HPDE6-E6E7 (cell line): ENCODE results near the gene DBH.
"Not testable (repeated sequence)": the region's sequence is repeated elsewhere in the genome, so short reads cannot be mapped to it uniquely, and the experiment has no call there.

Experiments used
- DNase-seq: peaks from one replicate; pipeline ENCODE4 v3.0.0; 2011; ENCODE audit warnings: missing footprints; ENCODE audit errors: extremely low spot score

The DBH gene

GRCh38 chr9:133665535-133665934 lies 29.4 kb downstream of the DBH start:
- no peak for DNase-seq

GRCh38 chr9:133666387-133666786 lies 30.2 kb downstream of the DBH start:
- no peak for DNase-seq

- DNase-seq: no peak
Observed at GRCh38 chr9:133666845-133667244, 30.7 kb downstream of the DBH start.

- DNase-seq: no peak
Observed at GRCh38 chr9:133667759-133668450, 31.7 kb downstream of the DBH start.

GRCh38 chr9:133669182-133669801 lies 33.1 kb downstream of the DBH start:
- DNase-seq: no peak

DNA sequence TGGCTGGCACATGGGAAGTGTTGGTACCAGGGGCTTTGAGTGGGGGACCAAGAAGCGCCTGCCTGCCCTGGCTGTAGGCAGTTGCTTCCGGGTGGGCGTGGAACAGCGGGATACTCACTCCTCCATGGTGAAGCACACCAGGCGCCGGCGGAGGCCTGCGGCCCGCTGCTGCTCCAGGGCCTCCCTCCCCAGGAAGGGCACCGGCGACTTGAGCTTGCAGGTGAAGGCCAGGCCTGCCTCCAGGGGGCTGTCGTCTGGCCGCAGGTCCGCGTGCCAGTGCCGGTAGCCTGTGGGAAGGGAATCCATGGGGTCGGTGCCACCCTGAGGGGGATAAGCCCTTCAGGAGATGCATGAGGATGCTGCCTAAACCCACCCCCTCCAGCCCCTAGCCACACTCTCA lies 34.3 kb downstream of the DBH start:
- no peak for DNase-seq

GRCh38 chr9:133671371-133671770 lies 35.2 kb downstream of the DBH start:
- DNase-seq: no peak

DNA sequence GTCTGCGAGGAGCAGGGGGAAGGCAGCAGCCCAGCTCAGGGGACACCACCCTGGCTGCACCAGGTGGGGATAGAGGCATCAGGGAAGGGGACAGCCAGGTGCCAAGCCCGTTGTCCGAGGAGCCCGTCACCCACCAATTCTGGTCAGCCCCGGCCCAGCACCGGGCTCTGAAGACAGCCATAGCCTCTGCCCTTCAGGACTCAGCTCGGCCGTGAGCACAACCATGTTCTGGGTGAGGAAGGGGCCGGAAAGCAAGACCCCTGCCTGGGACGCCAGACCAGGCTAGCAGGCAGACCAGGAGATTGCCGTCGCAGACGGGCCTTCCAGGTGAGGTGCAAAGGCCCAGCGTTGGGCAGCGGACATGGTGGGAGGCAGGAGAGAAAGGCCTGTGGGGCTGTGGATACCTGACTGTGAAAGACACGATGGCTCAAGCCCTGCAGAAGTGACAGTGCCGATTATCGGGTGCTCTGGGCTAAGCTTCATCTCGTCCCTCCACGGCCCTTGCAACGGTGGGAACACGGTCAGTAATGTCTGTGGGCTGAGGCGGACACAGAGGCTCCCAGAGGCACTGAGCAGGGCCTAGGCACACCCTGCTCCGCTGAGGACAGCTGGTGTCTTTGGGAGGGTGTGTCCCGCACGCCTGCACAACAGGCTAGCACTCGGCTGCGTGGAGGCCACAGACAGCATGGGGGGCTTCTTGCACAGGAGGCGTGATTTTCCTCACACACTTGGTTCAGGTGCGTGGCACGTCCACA lies 36.5 kb downstream of the DBH start:
- no peak for DNase-seq

GRCh38 chr9:133673258-133673655 lies 37.1 kb downstream of the DBH start:
- no peak for DNase-seq

DNA sequence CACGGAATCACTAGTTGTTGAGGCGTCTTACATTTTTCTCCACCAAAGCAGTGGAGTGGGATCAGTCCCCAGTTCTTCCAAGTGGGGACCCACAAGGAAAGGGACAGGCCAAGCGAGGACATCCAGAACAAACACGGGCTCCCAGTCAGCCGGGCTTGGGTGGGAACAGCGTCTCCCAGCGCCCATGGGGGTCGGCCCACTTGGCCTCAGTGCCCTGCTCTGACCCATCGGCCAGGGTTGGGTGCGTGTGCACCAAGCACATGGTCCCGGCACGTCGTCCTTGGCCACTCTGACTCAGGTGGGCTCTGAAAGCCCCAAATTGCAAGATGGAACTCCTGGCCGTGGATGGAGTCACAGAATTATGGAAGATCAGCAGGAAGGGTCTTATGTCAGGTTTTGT lies 37.9 kb downstream of the DBH start:
- DNase-seq: no peak

DNA sequence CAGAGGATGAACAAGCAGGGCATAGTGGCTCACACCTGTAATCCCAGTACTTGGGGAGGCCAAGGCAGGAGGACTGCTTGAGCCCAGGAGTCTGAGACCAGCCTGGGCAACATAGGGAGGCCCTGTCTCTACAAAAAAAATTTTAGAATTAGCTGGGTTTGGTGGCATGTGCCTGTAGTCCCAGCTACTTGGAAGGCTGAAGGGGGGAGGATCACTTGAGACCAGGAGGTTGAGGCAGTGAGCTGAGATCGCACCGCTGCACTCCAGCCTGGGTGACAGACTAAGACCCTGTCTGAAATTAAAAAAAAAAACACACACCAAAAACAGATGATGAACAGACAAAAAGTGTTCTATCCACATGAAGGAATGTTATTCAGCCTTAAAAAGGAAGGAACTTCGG lies 39.6 kb downstream of the DBH start:
- not testable (repeated sequence) for DNase-seq

DNA sequence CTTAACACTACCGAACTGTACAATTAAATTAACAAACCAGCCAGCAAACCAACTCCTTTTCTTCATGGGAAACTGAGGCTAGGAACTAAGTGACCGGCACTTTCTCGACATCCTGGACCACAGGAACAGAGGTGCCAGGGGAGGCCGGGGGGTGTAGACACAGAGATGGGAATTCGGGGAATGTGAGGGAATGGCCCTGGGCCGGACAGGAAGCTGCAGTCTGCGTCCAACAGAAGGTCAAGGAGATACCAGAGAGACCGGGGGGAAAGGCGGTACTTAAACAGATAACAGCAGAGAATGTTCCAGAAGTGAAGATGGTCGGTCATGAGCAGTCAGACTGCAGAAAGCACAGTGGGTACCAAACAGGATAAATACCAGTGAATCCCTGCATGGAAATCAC lies 40.3 kb downstream of the DBH start:
- no peak for DNase-seq

DNA sequence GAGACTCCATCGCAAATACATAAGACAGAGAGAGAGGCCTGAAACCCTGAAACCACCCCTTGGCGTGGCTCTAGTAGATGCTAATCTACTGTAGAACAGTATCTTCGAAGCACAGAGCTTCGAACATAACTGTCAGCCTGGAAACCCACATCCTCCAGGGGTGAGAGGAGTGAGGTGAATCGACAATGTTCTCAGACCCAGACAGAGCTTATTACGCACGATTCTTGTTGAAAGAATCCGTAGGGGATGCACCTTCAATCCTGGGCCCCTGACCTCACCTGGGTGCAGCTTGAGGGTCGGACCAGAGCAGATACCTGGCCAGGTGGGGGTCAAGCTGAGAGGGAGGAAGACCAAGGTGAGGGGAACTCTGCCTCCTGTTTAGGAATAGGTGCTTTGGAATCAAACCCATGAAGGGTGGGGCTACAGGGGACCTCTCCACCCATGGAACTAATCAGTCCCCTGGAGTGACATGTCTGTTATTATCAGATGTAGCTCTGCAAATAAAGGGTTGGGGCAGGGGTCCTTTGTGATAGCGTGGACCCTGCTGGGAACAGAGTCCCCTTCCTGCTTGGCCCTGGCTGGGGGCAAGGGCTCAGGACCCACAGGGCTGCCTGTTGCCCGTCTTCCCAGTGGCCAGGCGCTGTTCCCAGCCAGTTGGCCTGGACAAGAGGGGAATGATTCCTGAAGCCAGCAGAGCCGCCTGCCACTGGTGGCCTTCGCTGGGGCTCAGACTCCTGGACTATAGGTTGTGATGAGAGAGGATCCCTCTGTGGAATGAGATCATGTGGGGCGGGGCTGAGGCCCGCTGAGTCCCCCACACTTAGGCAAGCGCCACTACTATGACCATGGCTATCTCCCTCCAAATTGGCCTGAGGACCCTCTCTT lies 41.2 kb downstream of the DBH start:
- DNase-seq: no peak

DNA sequence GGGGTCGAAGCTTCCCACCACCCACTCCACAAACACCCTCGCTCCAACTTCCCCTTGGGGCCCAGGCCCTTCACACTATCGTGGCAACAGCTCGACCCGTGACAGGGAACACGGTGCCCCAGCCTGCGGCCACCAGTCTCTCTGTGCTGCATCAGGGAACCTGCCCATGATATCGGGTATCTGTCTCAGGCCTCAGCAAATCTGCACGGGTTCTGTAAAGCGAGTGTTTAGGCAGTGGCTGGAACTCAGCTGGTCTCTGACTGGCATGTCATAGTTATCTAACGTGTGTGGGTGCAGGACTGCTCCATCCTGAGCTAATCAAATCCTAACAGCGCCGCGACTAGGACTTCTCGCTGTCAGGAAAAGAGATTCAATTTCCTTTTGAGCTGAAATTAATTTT lies 42.9 kb downstream of the DBH start:
- DNase-seq: no peak

- DNase-seq: no peak
Observed at GRCh38 chr9:133679466-133680061, 43.4 kb downstream of the DBH start.

GRCh38 chr9:133680250-133680975 lies 44.2 kb downstream of the DBH start:
- DNase-seq: no peak

GRCh38 chr9:133680976-133681657 lies 45.0 kb downstream of the DBH start:
- no peak for DNase-seq

- no peak for DNase-seq
Observed at GRCh38 chr9:133681658-133682306, 45.6 kb downstream of the DBH start.

- DNase-seq: no peak
Observed at GRCh38 chr9:133682818-133683585, 46.8 kb downstream of the DBH start.
